Prostate gland (tissue), 2 donors: ENCODE results near the gene LDLRAD4.

ENCODE experiments used
- CTCF ChIP-seq, 4 experiments: fragments of 200-600 bp in 2 of 4; fragments of 450-650 bp in 2 of 4; sonication (generic) in 2 of 4; IDR thresholded peaks; 1 replicate in 3 of 4; 2 replicates in 1 of 4; pipeline ENCODE4 v1.5.1; 2016 to 2019; ENCODE audit warnings: antibody characterized with exemption in 4 of 4, mild to moderate bottlenecking in 2 of 4, moderate library complexity in 2 of 4
- POLR2A ChIP-seq: fragments of 450-650 bp; IDR thresholded peaks from one replicate; pipeline ENCODE4 v1.6.1; 2016; ENCODE audit warnings: antibody characterized with exemption, mild to moderate bottlenecking
- POLR2AphosphoS5 ChIP-seq: sonication (generic); formaldehyde crosslinking; IDR thresholded peaks from one replicate; pipeline ENCODE4 v1.6.1; 2017; ENCODE audit warnings: antibody characterized with exemption

GRCh38 chr18:13353084-13353823 lies 134.7 kb downstream of the LDLRAD4 start:
- TF ChIP-seq CTCF (IDR thresholded peaks at IDR 0.05) (no peak), POLR2AphosphoS5 (no peak), POLR2A (no peak)
